NCI-H748 treated with DMSO at 0.1 percent for 48 hours (cell line): ENCODE data around the gene DHRSX.
"Not testable (repeated sequence)": the region's sequence is repeated elsewhere in the genome, so short reads cannot be mapped to it uniquely, and the experiment has no call there.

ENCODE experiments used
- DNase-seq: peaks from one replicate; lab custom pipeline; 2025; lab: John Stamatoyannopoulos, UW

DHRSX gene

DNA sequence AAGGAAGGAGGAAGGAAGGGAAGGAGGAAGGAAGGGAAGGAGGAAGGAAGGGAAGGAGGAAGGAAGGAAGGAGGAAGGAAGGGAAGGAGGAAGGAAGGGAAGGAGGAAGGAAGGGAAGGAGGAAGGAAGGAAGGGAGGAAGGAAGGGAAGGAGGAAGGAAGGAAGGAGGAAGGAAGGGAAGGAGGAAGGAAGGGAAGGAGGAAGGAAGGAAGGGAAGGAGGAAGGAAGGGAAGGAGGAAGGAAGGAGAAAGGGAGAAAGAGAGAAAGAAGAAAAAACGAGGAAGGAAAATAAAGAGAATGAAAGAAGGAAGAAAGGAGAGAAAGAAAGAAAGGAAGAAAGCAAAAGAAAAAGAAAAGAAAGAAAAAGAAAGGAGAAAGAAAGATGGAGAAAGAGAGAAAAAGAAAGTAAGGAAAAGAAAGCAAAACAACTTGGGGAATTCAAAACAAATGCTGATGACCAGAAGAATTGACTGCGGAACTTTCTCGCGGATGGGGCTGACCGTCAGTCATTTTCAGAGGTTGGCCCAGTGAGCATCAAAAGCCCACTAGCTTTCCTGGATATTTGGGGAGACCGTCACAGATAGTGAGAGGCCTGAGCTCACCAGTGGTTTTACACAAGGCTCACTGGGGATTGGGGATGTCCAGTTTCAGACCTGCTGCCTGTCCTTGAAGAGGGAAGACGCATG, 286.5 kb downstream of the DHRSX start:
- not testable (repeated sequence) for DNase-seq

DNA sequence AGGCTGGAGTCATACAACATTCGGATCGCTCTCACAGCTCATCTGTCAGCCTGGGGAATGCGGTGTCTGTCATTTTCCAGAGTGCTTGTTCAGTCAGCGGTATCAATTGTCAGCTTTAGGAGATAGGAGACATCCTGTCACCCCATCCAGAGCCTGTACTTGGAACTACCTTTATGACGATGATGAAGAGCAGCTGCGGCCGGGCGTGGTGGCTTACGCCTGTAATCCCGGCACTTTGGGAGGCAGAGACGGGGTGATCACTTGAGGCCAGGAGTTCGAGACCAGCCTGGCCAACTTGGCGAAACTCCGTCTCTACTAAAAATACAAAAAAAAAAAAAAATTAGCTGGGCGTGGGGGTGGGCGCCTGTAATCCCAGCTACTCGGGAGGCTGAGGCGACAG, 289.1 kb downstream of the DHRSX start:
- not testable (repeated sequence) for DNase-seq

DNA sequence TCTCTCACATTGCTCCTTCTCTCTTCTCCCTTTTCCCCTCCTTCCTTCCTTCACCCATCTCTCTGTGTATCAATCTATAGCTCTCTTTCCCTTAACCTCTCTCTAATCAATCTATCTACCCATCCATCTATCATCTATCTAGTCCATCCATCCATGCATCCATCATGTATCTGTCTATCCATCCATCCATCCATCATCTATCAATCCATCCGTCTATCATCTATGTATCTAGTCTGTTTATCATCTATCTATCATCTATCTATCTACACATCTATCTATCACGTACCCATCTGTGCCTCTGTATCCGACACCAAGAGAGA, 307.5 kb downstream of the DHRSX start:
- DNase-seq: no peak

- DNase-seq: no peak
Measured at GRCh38 chrX:2192584-2193272, 308.0 kb downstream of the DHRSX start.

DNA sequence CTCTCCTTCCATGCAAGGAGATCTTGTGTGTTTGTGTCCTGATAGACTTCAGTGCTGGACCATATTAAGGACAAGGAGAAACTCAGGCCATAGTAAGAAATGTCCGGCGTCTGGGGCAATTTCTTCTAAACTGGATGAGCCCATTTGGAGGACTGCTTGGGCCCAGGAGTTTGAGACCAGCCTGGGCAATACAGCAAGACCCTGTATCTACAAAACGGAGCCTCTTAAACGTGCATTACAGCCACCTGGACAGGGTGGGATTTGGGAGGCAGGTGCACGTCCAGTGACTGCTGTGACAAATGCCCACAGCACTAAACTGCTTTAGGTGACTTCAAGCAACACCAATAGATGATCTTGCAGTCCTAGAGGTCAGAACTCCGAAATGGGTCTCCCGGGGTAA, 311.9 kb downstream of the DHRSX start:
- DNase-seq: no peak

GRCh38 chrX:2188330-2188792, 312.4 kb downstream of the DHRSX start:
- no peak for DNase-seq

DNA sequence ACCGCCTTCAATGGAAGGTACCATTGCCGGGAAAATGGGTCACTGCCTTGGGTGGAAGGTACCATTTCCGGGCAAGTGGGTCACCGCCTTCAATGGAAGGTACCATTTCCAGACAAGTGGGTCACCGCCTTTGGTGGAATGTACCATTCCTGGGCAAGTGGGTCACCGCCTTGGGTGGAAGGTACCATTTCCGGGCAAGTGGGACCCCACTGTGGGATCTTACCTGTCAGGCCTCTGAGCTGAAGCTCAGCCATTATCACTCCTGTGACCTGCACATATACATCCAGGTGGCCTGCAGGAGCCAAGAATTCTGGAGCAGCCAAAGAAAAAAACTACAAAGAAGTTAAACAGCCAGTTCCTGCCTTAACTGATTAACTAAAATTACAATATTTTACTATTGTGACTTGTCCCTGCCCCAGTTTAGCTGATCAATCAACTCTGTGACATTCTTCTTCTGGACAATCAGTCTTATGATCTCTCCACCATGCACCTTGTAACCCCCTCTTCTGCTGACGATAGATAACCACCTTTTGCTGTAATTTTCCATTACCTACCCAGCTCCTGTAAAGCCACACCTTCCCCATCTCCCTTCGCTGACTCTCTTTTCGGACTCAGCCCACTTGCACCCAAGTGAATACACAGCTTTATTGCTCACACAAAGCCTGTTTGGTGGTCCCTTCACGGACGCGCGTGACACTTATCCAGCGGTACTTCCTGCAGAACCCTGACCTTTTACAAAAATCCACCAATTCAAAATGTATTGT, 313.2 kb downstream of the DHRSX start:
- DNase-seq: no peak

GRCh38 chrX:2185341-2186082, 315.3 kb downstream of the DHRSX start:
- DNase-seq: no peak

GRCh38 chrX:2184089-2184488, 316.7 kb downstream of the DHRSX start:
- no peak for DNase-seq

DNA sequence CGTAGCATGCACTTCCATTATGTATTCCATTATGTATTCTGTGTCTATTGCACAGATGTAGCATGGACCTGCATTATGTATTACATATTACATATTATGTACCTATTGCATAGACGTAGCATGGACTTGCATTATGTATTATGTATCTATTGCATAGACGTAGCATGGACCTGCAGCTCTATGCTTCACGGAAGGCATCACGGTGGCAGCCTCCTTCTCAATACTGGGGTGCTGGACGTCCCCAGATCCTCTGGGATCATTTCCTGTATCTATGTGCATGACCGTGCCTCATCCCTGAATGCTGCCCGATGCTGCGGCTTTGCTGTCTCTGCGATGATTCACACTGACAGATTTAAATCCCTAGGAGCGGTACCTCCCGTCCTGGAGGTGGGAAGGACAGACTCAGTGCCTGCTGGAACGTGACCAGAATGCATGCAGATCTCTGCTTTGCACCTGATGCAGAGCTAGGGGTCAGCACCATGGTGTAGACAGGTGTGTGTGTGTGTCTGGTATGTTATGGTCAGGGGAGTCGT, 317.5 kb downstream of the DHRSX start:
- DNase-seq: no peak

GRCh38 chrX:2177541-2177940, 323.2 kb downstream of the DHRSX start:
- DNase-seq: no peak

DNA sequence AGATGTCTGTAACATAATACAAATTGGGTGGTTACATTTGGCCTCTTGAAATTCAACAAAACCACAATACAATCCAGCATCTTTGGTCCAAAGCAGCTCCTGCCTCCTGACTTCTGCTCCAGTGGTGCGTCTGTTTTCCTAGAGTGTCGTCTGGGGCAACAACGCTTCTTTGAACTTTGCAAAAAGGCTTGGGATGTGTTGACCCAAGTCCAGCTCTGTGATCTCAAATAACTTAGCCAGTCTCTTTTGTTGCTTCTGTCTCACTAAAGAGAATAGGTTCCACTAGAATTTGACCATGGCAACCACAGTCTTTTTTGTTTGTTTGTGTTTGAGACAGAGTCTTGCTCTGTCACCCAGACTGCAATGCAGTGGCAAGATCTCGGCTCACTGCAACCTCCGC, 324.0 kb downstream of the DHRSX start:
- no peak for DNase-seq

- DNase-seq: no peak
Measured at GRCh38 chrX:2176274-2176673, 324.5 kb downstream of the DHRSX start.

GRCh38 chrX:2172359-2172758, 328.4 kb downstream of the DHRSX start:
- no peak for DNase-seq
